GM12878 (cell line): ENCODE results near the gene RAF1.

Experiments
- CEBPB ChIP-seq, 2 experiments: fragments of 150-350 bp in 1 of 2; IDR thresholded peaks; 2 replicates each; pipeline ENCODE4 v1.6.1; 2012 to 2014; ENCODE audit warnings: low read depth in 2 of 2, low read length in 2 of 2, borderline replicate concordance in 1 of 2, inconsistent platforms in 1 of 2
- TAF1 ChIP-seq: IDR thresholded peaks from 2 replicates; pipeline ENCODE4 v1.6.1; 2011; ENCODE audit warnings: mild to moderate bottlenecking, low read depth, low read length, borderline replicate concordance

GRCh38 chr3:12656193-12656592, 7.7 kb downstream of the RAF1 start:
- TF ChIP-seq CEBPB (IDR thresholded peaks at IDR 0.05; ENCODE audit: borderline replicate concordance in 1 of 2, low read depth in 2 of 2, low read length in 2 of 2) = no peak
- no peak for TF ChIP-seq TAF1
